Measurements from ENCODE around the gene EEA1. TPM values are rescaled to one million over a fixed set of nuclear protein-coding genes. Genes with fewer than 3 reads are reported as not detected.

Gene EEA1
- total RNA-seq, 1 donor from 2014 or later: 11.6 TPM

- TF ChIP-seq EZH2phosphoT487 (IDR thresholded peaks at IDR 0.05) (no peak), EZH2 (IDR thresholded peaks at IDR 0.05) (no peak)
- TF ChIP-seq, protein P1, sequence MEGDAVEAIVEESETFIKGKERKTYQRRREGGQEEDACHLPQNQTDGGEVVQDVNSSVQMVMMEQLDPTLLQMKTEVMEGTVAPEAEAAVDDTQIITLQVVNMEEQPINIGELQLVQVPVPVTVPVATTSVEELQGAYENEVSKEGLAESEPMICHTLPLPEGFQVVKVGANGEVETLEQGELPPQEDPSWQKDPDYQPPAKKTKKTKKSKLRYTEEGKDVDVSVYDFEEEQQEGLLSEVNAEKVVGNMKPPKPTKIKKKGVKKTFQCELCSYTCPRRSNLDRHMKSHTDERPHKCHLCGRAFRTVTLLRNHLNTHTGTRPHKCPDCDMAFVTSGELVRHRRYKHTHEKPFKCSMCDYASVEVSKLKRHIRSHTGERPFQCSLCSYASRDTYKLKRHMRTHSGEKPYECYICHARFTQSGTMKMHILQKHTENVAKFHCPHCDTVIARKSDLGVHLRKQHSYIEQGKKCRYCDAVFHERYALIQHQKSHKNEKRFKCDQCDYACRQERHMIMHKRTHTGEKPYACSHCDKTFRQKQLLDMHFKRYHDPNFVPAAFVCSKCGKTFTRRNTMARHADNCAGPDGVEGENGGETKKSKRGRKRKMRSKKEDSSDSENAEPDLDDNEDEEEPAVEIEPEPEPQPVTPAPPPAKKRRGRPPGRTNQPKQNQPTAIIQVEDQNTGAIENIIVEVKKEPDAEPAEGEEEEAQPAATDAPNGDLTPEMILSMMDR (IDR thresholded peaks at IDR 0.05): no peak
- Mint-ChIP-seq H3K9me3 (no peaks in the 10 kb centered on the region), H3K4me1 (peaks cover 6% of the 10 kb centered on the region), H3K36me3 (no peaks in the 10 kb centered on the region), H3K4me3 (no peak overlapping the region), H3K27me3 (ENCODE audit: insufficient read depth, low read depth) (peaks cover 2% of the 10 kb centered on the region), H3K27ac (no peak overlapping the region)
- Histone ChIP-seq H3K9ac (no peak overlapping the region), H3K9me3 (ENCODE audit: low read depth) (no peaks in the 10 kb centered on the region), H3F3A (ENCODE audit: low read depth) (no peaks in the 10 kb centered on the region), H3K27ac (no peak overlapping the region), H3K36me3 (no peaks in the 10 kb centered on the region), H3K4me1 (peaks cover 4% of the 10 kb centered on the region), H4K20me1 (ENCODE audit: low read depth) (no peaks in the 10 kb centered on the region), H3K27me3 (no peaks in the 10 kb centered on the region), H3K4me2 (no peak overlapping the region), H3K79me2 (ENCODE audit: low read depth) (no peaks in the 10 kb centered on the region), H3K4me3 (no peak overlapping the region), H2AFZ (replicated peaks) (no peak overlapping the region)
- DNase-seq (ENCODE audit: low spot score): no peak
These were observed 193.9 kb downstream of the EEA1 start for GRCh38 chr12:92735131-92735721.

GRCh38 chr12:92733661-92734060 is 195.4 kb downstream of the EEA1 start:
- no peaks in the 10 kb centered on the region for H3K79me2 ChIP-seq (ENCODE audit: low read depth)
- Mint-ChIP-seq H3K9me3 (no peaks in the 10 kb centered on the region), H3K27me3 (ENCODE audit: insufficient read depth, low read depth) (no peaks in the 10 kb centered on the region), H3K27ac (no peak overlapping the region), H3K4me1 (peaks cover 6% of the 10 kb centered on the region), H3K36me3 (no peaks in the 10 kb centered on the region), H3K4me3 (no peak overlapping the region)
- no peak overlapping the region for H3K27ac ChIP-seq
- H3K9me3 ChIP-seq (ENCODE audit: low read depth): no peaks in the 10 kb centered on the region
- no peak for DNase-seq (ENCODE audit: low spot score)
- peaks cover 13% of the 10 kb centered on the region for H3K4me1 ChIP-seq
- H3K27me3 ChIP-seq: no peaks in the 10 kb centered on the region
- no peaks in the 10 kb centered on the region for H3K36me3 ChIP-seq
- no peak overlapping the region for H3K4me2 ChIP-seq
- no peak overlapping the region for H3K4me3 ChIP-seq
- TF ChIP-seq EZH2 (IDR thresholded peaks at IDR 0.05) (no peak), EZH2phosphoT487 (IDR thresholded peaks at IDR 0.05) (no peak)
- TF ChIP-seq, protein P1 (IDR thresholded peaks at IDR 0.05): no peak
- H4K20me1 ChIP-seq (ENCODE audit: low read depth): no peaks in the 10 kb centered on the region
- H3K9ac ChIP-seq: no peak overlapping the region
- no peak overlapping the region for H2AFZ ChIP-seq (replicated peaks)
- no peaks in the 10 kb centered on the region for H3F3A ChIP-seq (ENCODE audit: low read depth)

GRCh38 chr12:92733181-92733580 is 195.9 kb downstream of the EEA1 start:
- Mint-ChIP-seq H3K4me3 (no peak overlapping the region), H3K27me3 (ENCODE audit: insufficient read depth, low read depth) (no peaks in the 10 kb centered on the region), H3K4me1 (peaks cover 6% of the 10 kb centered on the region), H3K27ac (no peak overlapping the region), H3K9me3 (no peaks in the 10 kb centered on the region), H3K36me3 (no peaks in the 10 kb centered on the region)
- TF ChIP-seq, protein P1 (IDR thresholded peaks at IDR 0.05): no peak
- no peak for TF ChIP-seq EZH2phosphoT487 (IDR thresholded peaks at IDR 0.05)
- no peak for TF ChIP-seq EZH2 (IDR thresholded peaks at IDR 0.05)
- Histone ChIP-seq H3F3A (ENCODE audit: low read depth) (no peaks in the 10 kb centered on the region), H3K9me3 (ENCODE audit: low read depth) (no peaks in the 10 kb centered on the region), H2AFZ (replicated peaks) (no peak overlapping the region), H3K4me2 (no peak overlapping the region), H3K79me2 (ENCODE audit: low read depth) (no peaks in the 10 kb centered on the region), H3K27ac (no peak overlapping the region), H4K20me1 (ENCODE audit: low read depth) (no peaks in the 10 kb centered on the region), H3K9ac (no peak overlapping the region), H3K36me3 (no peaks in the 10 kb centered on the region), H3K4me1 (peaks cover 11% of the 10 kb centered on the region), H3K27me3 (no peaks in the 10 kb centered on the region), H3K4me3 (no peak overlapping the region)
- no peak for DNase-seq (ENCODE audit: low spot score)

Measured in neural progenitor cell (in vitro differentiated cells).